IPS DF 6.9 (cell line): ENCODE results near the gene KRT72.

Source experiments
- DNase-seq: peaks from one replicate; pipeline ENCODE4 v3.0.0-alpha.2; 2013; ENCODE audit warnings: low read depth, low spot score
- H3K27ac ChIP-seq: one replicate; pipeline ENCODE4 v1.5.1; 2013; ENCODE audit warnings: low read length, control low read depth
- H3K27me3 ChIP-seq: 2 replicates; pipeline ENCODE4 v1.6.1; 2013; ENCODE audit warnings: mild to moderate bottlenecking, low read length; ENCODE audit not compliant: control insufficient read depth, insufficient read depth
- H3K36me3 ChIP-seq: 2 replicates; pipeline ENCODE4 v1.6.1; 2013; ENCODE audit warnings: low read length; ENCODE audit not compliant: control insufficient read depth, insufficient read depth
- H3K4me1 ChIP-seq: 2 replicates; pipeline ENCODE4 v1.6.1; 2013; ENCODE audit warnings: low read length; ENCODE audit not compliant: control insufficient read depth, insufficient read depth
- H3K4me3 ChIP-seq: 2 replicates; pipeline ENCODE4 v1.5.1; 2013; ENCODE audit warnings: mild to moderate bottlenecking, low read length
- H3K9me3 ChIP-seq: 2 replicates; pipeline ENCODE4 v1.6.1; 2013; ENCODE audit warnings: low read length, inconsistent platforms; ENCODE audit not compliant: control insufficient read depth, insufficient read depth
- WGBS: extraction: QIAGEN DNeasy Blood & Tissue Kit; methylation state at CpG from one replicate; pipeline ENCODE4 v1.1.7; 2013; ENCODE audit warnings: mixed read lengths, missing lambda C conversion rate; ENCODE audit not compliant: insufficient read length, insufficient coverage; 5-methylcytosine and 5-hydroxymethylcytosine counted together

The KRT72 gene

DNA sequence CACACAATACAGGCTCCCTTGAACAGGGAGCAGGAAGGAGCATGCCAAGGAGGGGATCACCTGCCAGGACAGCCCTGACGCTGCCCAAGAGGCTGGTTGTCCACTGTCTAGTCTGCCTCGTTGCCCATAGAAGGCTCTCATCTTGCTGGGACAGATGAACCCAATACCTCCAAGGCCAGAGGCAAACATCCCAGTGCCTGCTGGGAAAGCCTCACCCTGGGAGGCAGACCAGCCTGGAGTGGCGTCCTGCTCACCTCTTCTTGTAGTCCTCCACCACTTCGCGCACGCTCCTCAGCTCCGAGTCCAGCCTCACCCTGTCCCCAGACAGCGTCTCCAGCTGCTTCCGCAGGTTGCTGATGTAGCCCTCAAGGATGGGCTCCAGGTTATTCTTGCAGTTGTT lies 14.6 kb upstream of the KRT72 start:
- Histone ChIP-seq H3K9me3 (no peaks in the 10 kb centered on the region), H3K27ac (no peak overlapping the region), H3K4me1 (no peaks in the 10 kb centered on the region), H3K27me3 (no peaks in the 10 kb centered on the region), H3K4me3 (no peak overlapping the region), H3K36me3 (no peaks in the 10 kb centered on the region)
- no CpG with 5 or more reads among the region's 9 CpGs for WGBS
- no peak for DNase-seq

DNA sequence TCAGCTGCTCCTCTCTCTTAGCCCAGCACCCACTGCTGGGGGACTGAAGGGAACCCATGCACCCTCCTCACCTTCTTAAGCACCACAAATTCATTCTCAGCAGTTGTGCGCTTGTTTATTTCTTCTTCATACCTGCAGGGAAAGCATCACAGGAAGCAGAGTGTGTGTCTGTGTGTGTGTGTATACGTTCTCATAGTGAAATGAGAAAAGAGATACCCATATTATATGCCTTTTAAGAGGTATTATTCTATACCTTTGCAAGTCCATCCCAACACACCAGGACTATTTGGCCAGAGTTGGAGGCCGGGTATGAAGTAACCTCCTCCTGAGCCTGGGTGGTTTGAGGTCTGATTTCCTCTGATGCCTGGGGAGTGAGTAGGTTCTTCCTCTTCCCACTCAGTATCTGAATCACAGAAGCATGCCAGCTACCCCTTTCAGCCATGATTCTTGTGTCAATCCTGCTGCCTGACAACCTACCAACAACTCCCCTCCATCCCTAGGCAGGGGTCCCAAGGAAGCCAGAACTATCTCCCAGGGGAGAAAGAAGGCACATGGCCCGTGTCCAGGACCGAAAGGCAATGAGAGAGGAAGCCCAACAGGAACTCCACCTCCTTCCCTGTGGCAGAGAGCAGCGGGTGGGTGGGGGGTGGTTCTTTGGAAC lies 14.1 kb upstream of the KRT72 start:
- no peak for DNase-seq
- Histone ChIP-seq H3K4me1 (no peaks in the 10 kb centered on the region; the same call in 1 of the 2 replicates), H3K9me3 (no peaks in the 10 kb centered on the region), H3K36me3 (no peaks in the 10 kb centered on the region), H3K27me3 (no peaks in the 10 kb centered on the region), H3K27ac (no peak overlapping the region), H3K4me3 (no peak overlapping the region)
- no CpG with 5 or more reads among the region's 6 CpGs for WGBS

DNA sequence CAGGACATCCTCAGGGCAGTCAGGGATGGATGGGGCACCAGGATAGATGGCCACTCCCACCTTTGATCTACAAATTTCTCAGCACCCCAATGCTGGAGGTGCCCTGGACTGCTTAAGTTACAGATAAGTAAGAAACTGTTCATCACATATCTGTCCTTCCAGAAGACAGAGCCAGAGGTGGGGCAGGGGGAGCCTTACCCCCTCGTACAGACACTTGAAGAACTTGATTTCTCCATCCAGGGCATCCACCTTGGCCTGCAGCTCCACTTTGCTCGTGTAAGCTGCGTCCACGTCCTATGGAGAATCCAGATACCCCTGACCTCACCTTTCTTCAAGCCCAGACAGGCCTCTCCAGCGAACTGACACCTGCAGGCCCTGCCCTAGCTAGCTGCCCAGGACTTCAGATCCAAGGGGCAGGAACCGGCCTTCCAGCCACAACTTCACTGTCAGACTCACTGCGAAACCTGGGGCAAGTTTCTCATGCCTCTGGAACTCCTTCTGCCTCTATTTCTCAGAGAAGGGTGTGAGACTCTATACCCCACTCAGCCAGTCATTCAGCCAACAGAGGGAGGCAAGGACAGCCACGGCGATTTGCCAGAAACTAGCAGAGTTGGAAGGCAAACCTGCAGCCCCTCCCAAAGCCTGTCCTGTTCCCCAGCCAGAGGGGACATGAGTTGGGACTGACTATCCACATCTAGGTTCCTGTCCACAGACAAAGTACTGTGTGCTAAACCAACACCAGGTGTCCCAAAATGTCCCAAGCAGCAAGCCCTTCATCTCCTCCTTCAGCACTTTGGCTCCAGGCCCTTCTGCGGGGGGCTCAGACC lies 13.3 kb upstream of the KRT72 start:
- H3K4me3 ChIP-seq, result no peak overlapping the region
- no peak overlapping the region for H3K27ac ChIP-seq
- H3K27me3 ChIP-seq, result no peaks in the 10 kb centered on the region
- DNase-seq, result no peak
- no peaks in the 10 kb centered on the region for H3K9me3 ChIP-seq
- WGBS, result no CpG with 5 or more reads among the region's 10 CpGs
- no peaks in the 10 kb centered on the region for H3K36me3 ChIP-seq
- no peaks in the 10 kb centered on the region; the same call in 1 of the 2 replicates for H3K4me1 ChIP-seq

DNA sequence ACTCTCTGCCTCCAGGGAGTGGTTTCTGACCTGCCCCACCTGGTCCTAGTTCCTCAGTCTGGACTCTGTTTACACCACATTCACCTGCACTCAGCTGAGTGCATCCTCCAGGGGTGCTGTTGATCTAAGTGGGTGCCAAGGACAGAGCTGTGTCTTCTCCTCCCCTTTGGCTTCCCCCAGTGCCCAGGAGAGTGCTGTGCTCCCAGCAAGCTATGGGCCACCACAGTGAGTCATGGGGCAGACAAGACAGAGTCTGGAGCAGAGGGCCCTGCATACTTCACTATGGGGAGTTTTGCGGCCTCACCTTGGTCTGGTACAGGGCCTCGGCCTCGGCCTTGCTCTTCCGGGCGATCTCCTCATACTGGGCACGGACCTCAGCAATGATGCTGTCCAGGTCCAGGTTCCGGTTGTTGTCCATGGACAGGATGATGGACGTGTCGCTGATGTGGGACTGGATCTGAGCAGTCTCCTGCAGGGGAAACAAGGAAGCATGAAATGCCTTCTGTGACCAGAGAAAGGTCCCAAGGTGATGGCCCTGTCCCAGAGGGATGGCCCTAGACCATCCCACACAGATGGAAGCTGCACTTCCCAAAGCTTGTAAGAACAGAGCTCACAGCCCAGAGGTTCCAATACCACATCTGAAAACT lies 12.2 kb upstream of the KRT72 start:
- H3K9me3 ChIP-seq, result no peaks in the 10 kb centered on the region
- H3K4me3 ChIP-seq, result no peak overlapping the region
- H3K36me3 ChIP-seq, result no peaks in the 10 kb centered on the region
- no peaks in the 10 kb centered on the region for H3K27me3 ChIP-seq
- WGBS, result no CpG with 5 or more reads among the region's 9 CpGs
- H3K27ac ChIP-seq, result no peak overlapping the region
- no peaks in the 10 kb centered on the region; the same call in 1 of the 2 replicates for H3K4me1 ChIP-seq
- no peak for DNase-seq

DNA sequence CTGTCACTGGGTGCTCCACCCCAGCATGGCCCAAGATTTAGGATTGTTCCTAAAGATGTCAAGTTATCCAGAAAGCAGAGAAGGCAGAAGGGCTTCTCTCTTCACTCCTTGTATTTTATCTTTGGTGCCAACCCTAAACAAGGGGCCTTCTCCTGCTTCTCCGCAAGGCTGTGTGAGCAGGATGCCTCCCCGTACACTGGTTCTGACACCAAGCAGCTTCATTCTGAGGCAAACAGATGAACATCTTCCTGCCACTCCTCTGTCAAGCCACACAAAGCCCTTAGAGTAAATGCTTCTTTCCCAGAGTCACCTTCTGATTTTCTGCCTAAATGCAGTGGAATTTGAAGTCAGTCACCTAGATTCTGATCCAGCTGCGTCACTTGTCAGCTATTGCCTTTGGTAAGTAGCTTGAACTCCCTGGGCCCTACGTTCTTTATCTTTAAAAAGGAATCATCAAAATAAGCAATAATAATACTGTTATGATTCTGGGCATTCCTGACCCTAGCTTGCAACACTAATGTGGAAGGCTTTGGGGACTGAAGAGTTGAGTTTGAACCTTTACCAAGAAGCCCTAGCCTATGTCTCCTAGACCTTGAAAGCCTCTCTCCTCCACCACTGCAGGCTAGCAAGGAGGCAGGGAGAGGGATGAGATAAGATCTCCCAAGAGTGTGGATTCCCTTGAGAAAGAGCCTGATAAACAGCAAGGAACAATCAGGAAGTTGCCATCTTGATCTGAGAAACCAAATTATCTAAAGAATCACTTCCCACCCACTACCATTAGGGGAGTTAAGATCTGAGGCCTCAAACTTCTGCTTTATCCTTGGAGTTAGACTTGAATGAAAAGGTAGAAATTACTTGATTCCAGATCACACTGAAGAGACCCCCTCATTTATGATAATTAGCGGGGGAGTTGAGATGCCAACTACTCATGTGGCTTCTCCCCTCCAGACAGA lies 11.4 kb upstream of the KRT72 start:
- WGBS, result no CpG with 5 or more reads among the region's 5 CpGs
- no peak for DNase-seq
- H3K36me3 ChIP-seq, result no peaks in the 10 kb centered on the region
- H3K9me3 ChIP-seq, result no peaks in the 10 kb centered on the region
- no peak overlapping the region for H3K27ac ChIP-seq
- no peaks in the 10 kb centered on the region; the same call in 1 of the 2 replicates for H3K4me1 ChIP-seq
- no peaks in the 10 kb centered on the region for H3K27me3 ChIP-seq
- H3K4me3 ChIP-seq, result no peak overlapping the region

DNA sequence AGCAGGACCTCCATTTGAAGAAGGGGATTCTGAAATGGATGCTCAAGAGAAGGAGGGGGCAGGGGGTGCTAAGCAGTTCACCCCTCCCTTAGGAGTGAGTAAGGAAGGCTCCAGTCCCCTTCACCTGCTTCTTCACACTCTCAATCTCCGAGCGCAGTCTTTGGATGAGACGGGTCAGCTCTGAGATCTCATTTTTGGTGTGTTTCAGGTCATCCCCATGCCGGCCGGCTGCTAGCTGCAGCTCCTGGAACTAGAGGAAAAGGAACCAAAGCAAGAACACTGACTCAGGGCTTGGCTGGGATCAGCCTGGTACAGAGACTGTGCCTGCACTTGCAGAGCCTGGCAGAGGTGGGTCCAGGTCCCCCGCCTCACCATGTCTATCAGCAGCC lies 9.8 kb upstream of the KRT72 start:
- Histone ChIP-seq H3K27ac (no peak overlapping the region), H3K4me3 (no peak overlapping the region), H3K4me1 (no peaks in the 10 kb centered on the region; the same call in 1 of the 2 replicates), H3K27me3 (no peaks in the 10 kb centered on the region), H3K9me3 (no peaks in the 10 kb centered on the region), H3K36me3 (no peaks in the 10 kb centered on the region)
- WGBS, result no CpG with 5 or more reads among the region's 6 CpGs
- no peak for DNase-seq

DNA sequence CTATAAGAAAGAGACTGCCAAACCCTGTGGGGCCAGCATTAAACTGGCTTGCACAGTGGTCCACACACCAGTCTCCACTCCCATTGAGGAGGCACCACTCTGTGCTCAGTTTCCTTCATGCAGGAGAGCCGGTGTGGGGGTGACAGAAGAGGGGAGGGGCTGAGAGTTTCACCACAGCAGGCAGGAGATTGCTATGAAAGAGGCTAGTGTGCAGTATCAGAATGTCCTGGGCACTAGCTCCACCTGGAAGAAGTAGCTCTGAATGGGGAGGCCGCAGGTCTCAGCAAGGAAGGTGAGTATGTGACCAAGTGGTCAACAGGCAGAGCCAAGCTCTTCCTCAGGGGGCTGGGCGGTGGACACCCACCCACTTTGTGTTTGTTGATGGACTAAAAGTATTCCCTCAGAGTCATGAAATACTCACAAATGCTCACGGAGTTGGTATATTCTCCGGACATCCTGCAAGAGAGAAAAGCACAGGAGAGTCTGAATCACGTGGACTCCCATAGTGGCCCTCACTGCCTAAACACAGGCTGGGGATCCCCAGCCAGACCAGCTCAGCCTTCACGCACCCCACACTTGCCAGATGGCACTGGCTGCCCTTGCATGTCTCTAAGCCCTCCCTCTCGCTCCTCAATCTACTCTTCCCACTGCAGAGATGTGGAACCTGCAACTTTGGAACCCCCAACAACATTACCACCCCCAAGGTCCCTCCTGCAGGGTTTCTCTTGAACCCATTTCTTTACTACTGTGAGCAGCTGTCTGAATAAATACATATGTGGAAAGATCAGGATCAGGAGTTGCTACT lies 7.8 kb upstream of the KRT72 start:
- WGBS, result no CpG with 5 or more reads among the region's 8 CpGs
- Histone ChIP-seq H3K27me3 (no peaks in the 10 kb centered on the region), H3K9me3 (no peaks in the 10 kb centered on the region), H3K36me3 (no peaks in the 10 kb centered on the region), H3K4me3 (no peak overlapping the region), H3K4me1 (no peaks in the 10 kb centered on the region; the same call in 1 of the 2 replicates), H3K27ac (no peak overlapping the region)
- no peak for DNase-seq

DNA sequence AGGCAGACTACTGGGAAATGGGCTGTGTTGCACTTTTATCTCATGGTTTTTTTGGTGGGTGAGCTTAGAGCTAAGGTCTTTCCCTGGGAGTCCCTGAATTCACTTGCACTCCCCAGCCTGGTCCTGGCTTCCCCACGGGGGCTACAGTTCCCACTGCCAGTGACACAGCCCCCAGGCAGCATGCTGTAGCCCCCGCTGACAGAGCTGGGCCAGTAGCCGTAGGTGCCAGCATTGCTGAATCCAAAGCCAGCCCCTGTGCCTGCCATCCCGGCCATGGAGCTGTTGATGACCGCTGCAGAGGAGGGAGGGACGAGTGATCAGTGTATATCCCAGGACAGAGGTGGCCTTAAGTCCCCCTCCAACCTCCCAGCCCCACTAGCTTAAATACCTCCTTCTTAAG lies 6.9 kb upstream of the KRT72 start:
- no peaks in the 10 kb centered on the region for H3K27me3 ChIP-seq
- no peaks in the 10 kb centered on the region; the same call in 1 of the 2 replicates for H3K4me1 ChIP-seq
- no peaks in the 10 kb centered on the region for H3K36me3 ChIP-seq
- no peak for DNase-seq
- no peak overlapping the region for H3K27ac ChIP-seq
- no peaks in the 10 kb centered on the region for H3K9me3 ChIP-seq
- no peak overlapping the region for H3K4me3 ChIP-seq
- WGBS, result no CpG with 5 or more reads among the region's 6 CpGs

DNA sequence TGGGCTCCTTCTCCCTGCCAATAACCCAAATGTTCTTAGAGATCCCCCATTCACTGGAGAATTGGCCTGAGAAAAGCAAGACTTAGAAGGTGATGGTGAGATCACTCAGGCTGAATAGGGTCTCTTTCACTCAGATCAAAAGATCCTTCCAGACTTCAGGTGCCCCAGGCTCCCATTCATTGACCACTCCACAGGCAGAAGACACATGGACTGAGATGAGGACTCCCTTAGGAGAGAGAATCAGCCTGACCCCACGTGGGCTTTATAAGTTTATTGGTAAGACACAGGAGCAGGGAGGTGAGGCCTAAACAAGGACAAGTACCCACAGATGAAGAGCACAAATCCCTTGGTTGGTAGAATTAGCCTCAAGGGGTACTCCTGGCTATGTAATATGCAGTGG lies 6.1 kb upstream of the KRT72 start:
- H3K9me3 ChIP-seq, result no peaks in the 10 kb centered on the region
- no peaks in the 10 kb centered on the region for H3K27me3 ChIP-seq
- DNase-seq, result no peak
- no peaks in the 10 kb centered on the region for H3K36me3 ChIP-seq
- WGBS, result no CpG with 5 or more reads among the region's 1 CpG
- H3K4me1 ChIP-seq, result no peaks in the 10 kb centered on the region; the same call in 1 of the 2 replicates
- H3K4me3 ChIP-seq, result no peak overlapping the region
- H3K27ac ChIP-seq, result no peak overlapping the region
